ENCODE data around the gene ZNF878.

ZNF878 gene

GRCh38 chr19:12052497-12053169, at the start of gene ZNF878:
Gene ZNF878, minus strand, starts transcription at chr19:12052961. Its CDS starts 160 bp downstream, at chr19:12052801.
- no peak for TF ChIP-seq CTCF (IDR thresholded peaks at IDR 0.05)
- peak; percentile 94 for DNase-seq
- Mint-ChIP-seq H3K9me3 (peaks cover 60% of the 10 kb centered on the region), H3K36me3 (ENCODE audit: low read depth) (peaks cover 22% of the 10 kb centered on the region), H3K27ac (peak within 1 kb of the TSS; percentile 95), H3K4me3 (peak within 1 kb of the TSS; percentile 87), H3K27me3 (ENCODE audit: low read depth, poor library complexity) (peaks cover 27% of the 10 kb centered on the region), H3K4me1 (peaks cover 11% of the 10 kb centered on the region)

- DNase-seq: no peak
- no peak overlapping the region for H3K27ac Mint-ChIP-seq
- TF ChIP-seq CTCF (IDR thresholded peaks at IDR 0.05): no peak
- H3K27me3 Mint-ChIP-seq (ENCODE audit: low read depth, poor library complexity): peaks cover 3% of the 10 kb centered on the region
- no peak overlapping the region for H3K4me3 Mint-ChIP-seq
- peaks cover 96% of the 10 kb centered on the region for H3K9me3 Mint-ChIP-seq
- H3K4me1 Mint-ChIP-seq: peaks cover 4% of the 10 kb centered on the region
- peaks cover 96% of the 10 kb centered on the region for H3K36me3 Mint-ChIP-seq (ENCODE audit: low read depth)
Observed at GRCh38 chr19:12098040-12098439, 45.3 kb upstream of the ZNF878 start.

- H3K27me3 Mint-ChIP-seq (ENCODE audit: low read depth, poor library complexity): peaks cover 6% of the 10 kb centered on the region
- no peak overlapping the region for H3K27ac Mint-ChIP-seq
- peaks cover 85% of the 10 kb centered on the region for H3K36me3 Mint-ChIP-seq (ENCODE audit: low read depth)
- DNase-seq: no peak
- no peak overlapping the region for H3K4me3 Mint-ChIP-seq
- peaks cover 10% of the 10 kb centered on the region for H3K4me1 Mint-ChIP-seq
- no peak for TF ChIP-seq CTCF (IDR thresholded peaks at IDR 0.05)
- H3K9me3 Mint-ChIP-seq: peaks cover 91% of the 10 kb centered on the region
Observed at GRCh38 chr19:12095111-12095790, 42.5 kb upstream of the ZNF878 start.

- Mint-ChIP-seq H3K9me3 (peaks cover 81% of the 10 kb centered on the region), H3K4me3 (peak overlapping the region; percentile 87), H3K27ac (no peak overlapping the region), H3K4me1 (peaks cover 10% of the 10 kb centered on the region), H3K27me3 (ENCODE audit: low read depth, poor library complexity) (peaks cover 6% of the 10 kb centered on the region), H3K36me3 (ENCODE audit: low read depth) (peaks cover 70% of the 10 kb centered on the region)
- no peak for DNase-seq
- no peak for TF ChIP-seq CTCF (IDR thresholded peaks at IDR 0.05)
Observed at GRCh38 chr19:12093777-12094176, 41.0 kb upstream of the ZNF878 start.

- Mint-ChIP-seq H3K27ac (no peak overlapping the region), H3K36me3 (ENCODE audit: low read depth) (peaks cover 62% of the 10 kb centered on the region), H3K9me3 (peaks cover 77% of the 10 kb centered on the region), H3K27me3 (ENCODE audit: low read depth, poor library complexity) (peaks cover 6% of the 10 kb centered on the region), H3K4me3 (peak overlapping the region; percentile 87), H3K4me1 (peaks cover 10% of the 10 kb centered on the region)
- TF ChIP-seq CTCF (IDR thresholded peaks at IDR 0.05): no peak
- DNase-seq: no peak
Observed at GRCh38 chr19:12092956-12093355, 40.2 kb upstream of the ZNF878 start.
